GM06990 (cell line): ENCODE results near the gene CABP5.

Source experiments
- DNase-seq: peaks from one replicate; pipeline ENCODE4 v3.0.0-alpha.2; 2011; ENCODE audit not compliant: insufficient read length; ENCODE audit errors: extremely low read depth
- H3K27me3 ChIP-seq: replicated peaks from 2 replicates; pipeline ENCODE4 v1.6.0; 2011; ENCODE audit warnings: low read length; ENCODE audit not compliant: control insufficient read depth, insufficient read depth
- H3K36me3 ChIP-seq: 2 replicates; pipeline ENCODE4 v1.5.1; 2011; ENCODE audit warnings: low read length; ENCODE audit not compliant: control insufficient read depth, insufficient read depth
- H3K4me3 ChIP-seq: replicated peaks from 2 replicates; pipeline ENCODE4 v1.5.1; 2011; ENCODE audit warnings: low read depth, mild to moderate bottlenecking, control low read depth, low read length
- TF ChIP-seq, protein P1 (sequence below): IDR thresholded peaks from 2 replicates; pipeline ENCODE4 v1.5.1; 2011; ENCODE audit warnings: low read length, control low read depth, mild to moderate bottlenecking, inconsistent platforms; ENCODE audit not compliant: insufficient read depth, poor library complexity, severe bottlenecking

The CABP5 gene

DNA sequence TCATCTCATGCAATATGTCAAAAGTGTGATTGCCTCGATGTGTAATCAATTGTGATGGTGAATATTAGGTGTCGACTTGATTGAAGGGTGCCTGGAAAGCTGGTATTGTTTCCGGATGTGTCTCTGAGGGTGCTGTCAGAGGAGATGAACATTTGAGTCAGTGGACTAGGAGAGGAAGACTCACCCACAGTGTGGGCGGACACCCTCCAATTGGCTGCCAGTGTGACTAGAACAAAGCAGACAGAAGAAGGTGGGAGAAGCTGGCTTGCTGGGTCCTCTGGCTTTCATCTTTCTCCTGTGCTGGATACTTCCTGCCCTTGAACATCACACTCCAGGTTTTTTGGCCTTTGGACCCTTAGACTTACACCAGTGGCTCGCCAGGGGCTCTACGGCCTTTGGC, 15.5 kb upstream of the CABP5 start:
- TF ChIP-seq, protein P1, sequence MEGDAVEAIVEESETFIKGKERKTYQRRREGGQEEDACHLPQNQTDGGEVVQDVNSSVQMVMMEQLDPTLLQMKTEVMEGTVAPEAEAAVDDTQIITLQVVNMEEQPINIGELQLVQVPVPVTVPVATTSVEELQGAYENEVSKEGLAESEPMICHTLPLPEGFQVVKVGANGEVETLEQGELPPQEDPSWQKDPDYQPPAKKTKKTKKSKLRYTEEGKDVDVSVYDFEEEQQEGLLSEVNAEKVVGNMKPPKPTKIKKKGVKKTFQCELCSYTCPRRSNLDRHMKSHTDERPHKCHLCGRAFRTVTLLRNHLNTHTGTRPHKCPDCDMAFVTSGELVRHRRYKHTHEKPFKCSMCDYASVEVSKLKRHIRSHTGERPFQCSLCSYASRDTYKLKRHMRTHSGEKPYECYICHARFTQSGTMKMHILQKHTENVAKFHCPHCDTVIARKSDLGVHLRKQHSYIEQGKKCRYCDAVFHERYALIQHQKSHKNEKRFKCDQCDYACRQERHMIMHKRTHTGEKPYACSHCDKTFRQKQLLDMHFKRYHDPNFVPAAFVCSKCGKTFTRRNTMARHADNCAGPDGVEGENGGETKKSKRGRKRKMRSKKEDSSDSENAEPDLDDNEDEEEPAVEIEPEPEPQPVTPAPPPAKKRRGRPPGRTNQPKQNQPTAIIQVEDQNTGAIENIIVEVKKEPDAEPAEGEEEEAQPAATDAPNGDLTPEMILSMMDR: no peak
- H3K4me3 ChIP-seq: no peak overlapping the region
- DNase-seq: no peak
- H3K27me3 ChIP-seq: no peaks in the 10 kb centered on the region
- no peaks in the 10 kb centered on the region for H3K36me3 ChIP-seq

DNA sequence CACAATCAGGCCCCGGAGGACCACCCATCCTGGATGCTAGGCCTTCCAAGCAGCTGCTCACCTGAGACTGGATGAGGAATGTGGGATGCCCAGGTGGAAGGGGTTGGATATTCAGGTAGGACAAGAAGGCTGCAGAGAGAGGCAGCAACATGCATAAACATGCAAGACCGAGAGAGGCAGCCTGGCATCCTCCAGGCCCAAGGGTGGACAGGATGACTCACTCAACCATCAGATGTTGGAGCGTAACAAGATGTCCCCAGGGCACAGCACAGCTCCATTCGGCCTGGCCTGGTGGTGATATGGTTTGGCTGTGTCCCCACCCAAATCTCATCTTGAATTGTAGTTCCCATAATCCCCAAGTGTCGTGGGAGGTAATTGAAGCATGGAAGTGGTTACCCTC, 10.0 kb upstream of the CABP5 start:
- no peak for DNase-seq
- no peaks in the 10 kb centered on the region for H3K36me3 ChIP-seq
- TF ChIP-seq, protein P1: no peak
- no peak overlapping the region for H3K4me3 ChIP-seq
- H3K27me3 ChIP-seq: no peaks in the 10 kb centered on the region

DNA sequence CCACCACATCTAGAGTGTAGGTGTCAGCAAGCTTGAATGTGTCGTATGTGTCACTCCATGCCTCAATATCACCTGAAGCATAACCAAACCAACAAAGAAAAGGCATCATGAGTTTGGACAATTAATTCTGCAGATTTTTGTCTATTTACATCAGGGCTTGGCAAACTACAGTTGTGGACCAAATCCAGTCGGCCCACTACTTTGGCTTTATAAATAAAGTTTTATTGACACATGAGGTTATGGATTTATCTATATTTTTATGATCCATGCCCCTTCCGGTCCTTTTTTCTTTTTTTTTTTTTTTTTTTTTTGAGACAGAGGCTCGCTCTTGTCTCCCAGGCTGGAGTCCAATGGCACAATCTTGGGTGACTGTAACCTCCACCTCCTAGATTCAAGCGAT, 9.2 kb upstream of the CABP5 start:
- DNase-seq: no peak
- no peaks in the 10 kb centered on the region for H3K27me3 ChIP-seq

DNA sequence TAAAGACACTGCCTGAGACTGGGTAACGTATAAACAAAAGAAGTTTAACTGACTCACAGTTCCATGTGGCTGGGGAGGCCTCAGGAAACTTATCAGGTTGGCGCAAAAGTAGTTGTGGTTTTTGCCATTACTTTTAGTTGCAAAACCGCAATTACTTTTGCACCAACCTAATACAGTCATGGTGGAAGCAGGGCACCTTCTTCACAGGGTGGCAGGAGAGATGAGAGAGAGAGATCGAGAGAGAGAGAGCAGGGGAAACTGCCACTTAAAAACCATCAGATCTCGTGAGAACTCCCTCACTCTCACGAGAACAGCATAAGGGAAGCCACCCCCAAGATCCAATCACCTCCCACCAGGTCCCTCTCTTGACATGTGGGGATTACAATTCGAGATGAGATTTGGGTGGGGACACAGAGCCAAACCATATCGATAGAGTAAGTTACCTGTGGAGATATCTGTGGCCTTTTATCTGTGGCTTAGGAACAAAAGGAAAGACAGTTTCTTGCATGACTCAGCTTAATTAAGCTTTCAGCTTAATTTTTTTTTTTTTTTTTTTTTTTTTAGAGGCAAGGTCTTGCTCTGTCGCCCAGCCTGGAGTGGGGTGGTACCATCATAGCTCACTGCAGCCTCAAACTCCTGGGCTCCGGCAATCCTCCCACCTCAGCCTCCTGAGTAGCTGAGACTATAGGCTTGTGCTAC, 7.6 kb upstream of the CABP5 start:
- no peaks in the 10 kb centered on the region for H3K36me3 ChIP-seq
- H3K4me3 ChIP-seq: no peak overlapping the region
- no peaks in the 10 kb centered on the region for H3K27me3 ChIP-seq
- DNase-seq: no peak
- TF ChIP-seq, protein P1: no peak

More for the DNA sequence above, 9.2 kb upstream of the CABP5 start:
- Histone ChIP-seq H3K36me3 (no peaks in the 10 kb centered on the region), H3K4me3 (no peak overlapping the region)
- TF ChIP-seq, protein P1: no peak

DNA sequence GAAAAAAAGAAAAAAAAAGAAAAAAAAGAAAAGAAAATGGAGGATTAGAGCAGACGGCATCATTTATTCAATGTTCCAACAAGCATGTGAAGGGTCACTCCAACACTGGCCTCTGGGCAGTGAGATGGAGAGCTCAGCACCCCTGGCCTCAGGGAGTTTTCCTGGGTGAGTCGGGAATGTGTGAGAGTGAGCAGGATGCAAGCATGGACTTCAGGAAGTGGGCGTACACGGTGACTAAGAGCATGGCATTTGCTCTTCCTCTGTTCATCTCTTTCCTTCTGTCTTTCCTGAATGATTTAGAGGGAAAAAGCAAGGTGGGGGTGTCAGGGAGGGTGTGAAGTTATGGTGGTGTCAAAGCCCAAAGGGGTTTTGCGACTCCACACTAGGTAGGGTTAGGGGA, 682 bp upstream of the CABP5 start:
- Histone ChIP-seq H3K36me3 (no peaks in the 10 kb centered on the region), H3K4me3 (no peak overlapping the region), H3K27me3 (no peaks in the 10 kb centered on the region)
- DNase-seq: no peak
- TF ChIP-seq, protein P1: no peak
